HepG2 (cell line): ENCODE data around the gene MADCAM1. TPM values are rescaled to one million over a fixed set of nuclear protein-coding genes. Genes with fewer than 3 reads are reported as not detected.
A peak's percentile ranks its signal among the peaks of the same experiment; 100 is the strongest.

Experiments
- FOSL1 ChIP-seq: sonication (generic); formaldehyde crosslinking; IDR thresholded peaks from 2 replicates; pipeline ENCODE4 v1.9.0; 2021; ENCODE audit warnings: missing genetic modification reagents, borderline replicate concordance
- HDAC2 ChIP-seq: sonication (generic); formaldehyde crosslinking; IDR thresholded peaks from 2 replicates; pipeline ENCODE4 v1.4.0; 2020; ENCODE audit warnings: missing genetic modification reagents
- MIER3 ChIP-seq: IDR thresholded peaks from 2 replicates; pipeline ENCODE4 v1.6.1; 2016; ENCODE audit warnings: missing compliant biosample characterization, borderline replicate concordance
- MNT ChIP-seq: fragments of 450-650 bp; IDR thresholded peaks from 2 replicates; pipeline ENCODE4 v1.6.1; 2016
- NCOA2 ChIP-seq: sonication (generic); formaldehyde crosslinking; IDR thresholded peaks from 2 replicates; pipeline ENCODE4 v1.8.0; 2022; ENCODE audit warnings: inconsistent platforms
- NFAT5 ChIP-seq: sonication (generic); formaldehyde crosslinking; IDR thresholded peaks from 2 replicates; pipeline ENCODE4 v1.4.0; 2020; ENCODE audit warnings: missing genetic modification reagents
- NFYC ChIP-seq: IDR thresholded peaks from 2 replicates; pipeline ENCODE4 v1.6.1; 2016; ENCODE audit warnings: missing genetic modification reagents, missing compliant biosample characterization
- NKX3-1 ChIP-seq: sonication (generic); formaldehyde crosslinking; IDR thresholded peaks from 2 replicates; pipeline ENCODE4 v1.5.0; 2020; ENCODE audit warnings: missing genetic modification reagents
- POLR2G ChIP-seq: fragments of 200-400 bp; formaldehyde crosslinking; IDR thresholded peaks from 2 replicates; pipeline ENCODE4 v1.6.1; 2018; ENCODE audit warnings: mild to moderate bottlenecking, low read depth, low read length, moderate library complexity
- SRSF9 ChIP-seq: fragments of 200-400 bp; formaldehyde crosslinking; IDR thresholded peaks from 2 replicates; pipeline ENCODE4 v1.6.1; 2018; ENCODE audit warnings: borderline replicate concordance, mild to moderate bottlenecking, low read depth, low read length; ENCODE audit not compliant: insufficient read depth, poor library complexity, severe bottlenecking
- TP53 ChIP-seq: sonication (generic); formaldehyde crosslinking; conservative IDR thresholded peaks from 2 replicates; pipeline ENCODE4 v1.4.0; 2020; ENCODE audit warnings: missing genetic modification reagents
- ZBTB20 ChIP-seq: sonication (generic); formaldehyde crosslinking; IDR thresholded peaks from 2 replicates; pipeline ENCODE4 v1.8.1; 2023; ENCODE audit warnings: missing genetic modification reagents, low read depth, mild to moderate bottlenecking, borderline replicate concordance
- ZBTB7A ChIP-seq: sonication (generic); formaldehyde crosslinking; IDR thresholded peaks from 2 replicates; pipeline ENCODE4 v1.8.0; 2022; ENCODE audit warnings: mild to moderate bottlenecking, missing genetic modification reagents
- ZMYM3 ChIP-seq: sonication (generic); formaldehyde crosslinking; IDR thresholded peaks from 2 replicates; pipeline ENCODE4 v1.5.1; 2020; ENCODE audit warnings: mild to moderate bottlenecking, missing genetic modification reagents
- ZNF263 ChIP-seq: sonication (generic); formaldehyde crosslinking; IDR thresholded peaks from 2 replicates; pipeline ENCODE4 v1.4.0; 2020; ENCODE audit warnings: missing genetic modification reagents
- ZNF446 ChIP-seq: sonication (generic); formaldehyde crosslinking; IDR thresholded peaks from 2 replicates; pipeline ENCODE4 v1.5.0; 2020; ENCODE audit warnings: mild to moderate bottlenecking, missing genetic modification reagents
- ZNF501 ChIP-seq: sonication (generic); formaldehyde crosslinking; IDR thresholded peaks from 2 replicates; pipeline ENCODE4 v1.5.1; 2020; ENCODE audit warnings: mild to moderate bottlenecking, moderate library complexity, missing genetic modification reagents
- ZNF687 ChIP-seq: sonication (generic); formaldehyde crosslinking; IDR thresholded peaks from 2 replicates; pipeline ENCODE4 v1.5.1; 2020; ENCODE audit warnings: mild to moderate bottlenecking, missing genetic modification reagents, moderate library complexity
- ZNF749 ChIP-seq: sonication (generic); formaldehyde crosslinking; IDR thresholded peaks from 2 replicates; pipeline ENCODE4 v1.8.0; 2022; ENCODE audit warnings: mild to moderate bottlenecking, missing genetic modification reagents, moderate library complexity, borderline replicate concordance
- ZSCAN21 ChIP-seq: sonication (generic); formaldehyde crosslinking; IDR thresholded peaks from 2 replicates; pipeline ENCODE4 v1.8.0; 2022; ENCODE audit warnings: mild to moderate bottlenecking, missing genetic modification reagents, moderate library complexity, borderline replicate concordance
- polyA plus RNA-seq, 8 experiments: library from polyadenylated mRNA; depleted of rRNA in 3 of 8; stranded (reverse) in 7 of 8; unstranded in 1 of 8; fragments of >200 nt; fragmentation: Illumina TruSeq in 4 of 8; extraction: Trizol in 4 of 8; gene quantifications; 2 replicates each; pipeline versions ENCODE4 v1.2.1 to v1.2.3, GENCODE V29; 2011 to 2016; ENCODE audit warnings: low read depth in 4 of 8, missing spikeins in 1 of 8, mixed read lengths in 1 of 8; ENCODE audit not compliant: insufficient read depth in 1 of 8
- total RNA-seq, 5 experiments: library from RNA; depleted of rRNA; stranded (reverse); fragments of >200 nt; fragmentation: Illumina TruSeq; extraction: Trizol; gene quantifications; 2 replicates each; pipeline ENCODE4 v1.2.3, GENCODE V29; 2016; ENCODE audit warnings: low read depth in 1 of 5

Gene MADCAM1
- total and polyA plus RNA-seq, 2 of the 13 experiments (the other 11 are each of a cell fraction or from before 2014, with no cell fraction given): 0.29 to 0.33 TPM

DNA sequence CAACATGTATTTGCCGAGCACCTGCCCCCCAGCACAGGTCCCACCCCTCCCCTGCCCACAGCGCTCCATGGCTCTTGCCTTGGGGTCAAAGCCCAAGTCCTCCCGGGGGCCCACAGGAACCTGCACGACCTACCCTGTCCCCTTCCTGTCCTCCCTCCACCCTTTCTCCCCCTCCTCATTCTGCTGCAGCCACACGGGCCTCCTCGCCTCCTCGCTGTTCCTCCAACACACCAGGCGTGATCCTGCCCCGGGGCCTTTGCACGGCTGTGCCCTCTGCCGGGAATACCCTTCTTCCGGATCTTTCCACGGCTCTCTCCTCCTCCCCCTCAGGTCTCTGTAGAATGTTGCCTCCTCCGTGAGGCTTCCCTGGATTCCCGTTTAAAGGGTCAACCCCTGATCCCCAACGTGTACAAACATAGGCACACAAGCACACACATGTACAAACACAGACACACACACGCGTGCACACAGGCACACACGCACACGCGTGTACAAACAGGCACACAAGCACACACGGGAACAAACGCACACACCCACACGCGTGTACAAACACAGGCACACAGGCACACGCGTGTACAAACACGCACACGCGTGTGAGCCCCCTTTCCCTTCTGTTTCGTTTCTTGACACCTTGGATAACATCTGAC, 2.8 kb downstream of the MADCAM1 start (continued):
- TF ChIP-seq MNT: no peak
- TF ChIP-seq ZNF687 (CRISPR knock-in tag): peak; percentile 70
- TF ChIP-seq NKX3-1 (CRISPR knock-in tag): no peak
- no peak for TF ChIP-seq FOSL1
- no peak for TF ChIP-seq ZNF749 (CRISPR knock-in tag)
- no peak for TF ChIP-seq TP53 (CRISPR knock-in tag)
- TF ChIP-seq ZNF446: no peak
- TF ChIP-seq SRSF9: no peak
- peak; percentile 100 for TF ChIP-seq ZMYM3 (CRISPR knock-in tag)
- TF ChIP-seq ZNF263 (CRISPR knock-in tag): peak; percentile 69; the same call in 1 of the 2 replicates
- TF ChIP-seq NFAT5 (CRISPR knock-in tag): no peak
- no peak for TF ChIP-seq MIER3
- no peak for TF ChIP-seq ZSCAN21 (CRISPR knock-in tag)
- TF ChIP-seq ZNF501 (CRISPR knock-in tag): no peak
- peak; percentile 12; the same call in 1 of the 2 replicates for TF ChIP-seq HDAC2
- no peak for TF ChIP-seq ZBTB20 (CRISPR knock-in tag)
- TF ChIP-seq POLR2G: no peak
- no peak for TF ChIP-seq NCOA2 (CRISPR knock-in tag)
- no peak for TF ChIP-seq NFYC (CRISPR knock-in tag)
- peak; percentile 90 for TF ChIP-seq ZBTB7A
